Measurements from ENCODE around the gene SLC22A23.

- TF ChIP-seq, protein P1, sequence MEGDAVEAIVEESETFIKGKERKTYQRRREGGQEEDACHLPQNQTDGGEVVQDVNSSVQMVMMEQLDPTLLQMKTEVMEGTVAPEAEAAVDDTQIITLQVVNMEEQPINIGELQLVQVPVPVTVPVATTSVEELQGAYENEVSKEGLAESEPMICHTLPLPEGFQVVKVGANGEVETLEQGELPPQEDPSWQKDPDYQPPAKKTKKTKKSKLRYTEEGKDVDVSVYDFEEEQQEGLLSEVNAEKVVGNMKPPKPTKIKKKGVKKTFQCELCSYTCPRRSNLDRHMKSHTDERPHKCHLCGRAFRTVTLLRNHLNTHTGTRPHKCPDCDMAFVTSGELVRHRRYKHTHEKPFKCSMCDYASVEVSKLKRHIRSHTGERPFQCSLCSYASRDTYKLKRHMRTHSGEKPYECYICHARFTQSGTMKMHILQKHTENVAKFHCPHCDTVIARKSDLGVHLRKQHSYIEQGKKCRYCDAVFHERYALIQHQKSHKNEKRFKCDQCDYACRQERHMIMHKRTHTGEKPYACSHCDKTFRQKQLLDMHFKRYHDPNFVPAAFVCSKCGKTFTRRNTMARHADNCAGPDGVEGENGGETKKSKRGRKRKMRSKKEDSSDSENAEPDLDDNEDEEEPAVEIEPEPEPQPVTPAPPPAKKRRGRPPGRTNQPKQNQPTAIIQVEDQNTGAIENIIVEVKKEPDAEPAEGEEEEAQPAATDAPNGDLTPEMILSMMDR (IDR thresholded peaks at IDR 0.05) = no peak
- no peak for TF ChIP-seq POLR2A (IDR thresholded peaks at IDR 0.05)
Measured at GRCh38 chr6:3226481-3227362, 230.1 kb downstream of the SLC22A23 start.

Data from adrenal gland (tissue), 5 donors.